Activated CD4-positive, CD25-positive, alpha-beta regulatory T cell treated with anti-CD3 and anti-CD28 coated beads, Interleukin-2, amount 50 U/mL, for 72 hours (primary cell): ENCODE results near the gene LARP4.
A peak's percentile ranks its signal among the peaks of the same experiment; 100 is the strongest.
"Not testable (repeated sequence)": the region's sequence is repeated elsewhere in the genome, so short reads cannot be mapped to it uniquely, and the experiment has no call there.

Experiments used
- DNase-seq: peaks from one replicate; pipeline ENCODE4 v3.0.0; 2021

The LARP4 gene

GRCh38 chr12:50483488-50483887 lies 82.8 kb downstream of the LARP4 start:
- no peak for DNase-seq

- DNase-seq = no peak
These were observed 88.1 kb downstream of the LARP4 start for GRCh38 chr12:50488801-50489200.

GRCh38 chr12:50498119-50498518 lies 97.4 kb downstream of the LARP4 start:
- not testable (repeated sequence) for DNase-seq

GRCh38 chr12:50504798-50505674 lies 104.4 kb downstream of the LARP4 start, which contains the start of gene DIP2B:
TSS of gene DIP2B (plus strand) at chr12:50504985. CDS start at chr12:50505141, 156 bp downstream.
- DNase-seq = peak; percentile 98

- no peak for DNase-seq
These were observed 105.2 kb downstream of the LARP4 start for GRCh38 chr12:50505675-50506530.

- no peak for DNase-seq
These were observed 106.2 kb downstream of the LARP4 start for GRCh38 chr12:50506753-50507473.

- DNase-seq = no peak
These were observed 106.8 kb downstream of the LARP4 start for GRCh38 chr12:50507474-50507838.

- DNase-seq = no peak
These were observed 107.2 kb downstream of the LARP4 start for GRCh38 chr12:50507930-50508329.

- no peak for DNase-seq
These were observed 107.7 kb downstream of the LARP4 start for GRCh38 chr12:50508414-50508813.

- DNase-seq = no peak
These were observed 108.4 kb downstream of the LARP4 start for GRCh38 chr12:50508970-50509663.

GRCh38 chr12:50514526-50515276 lies 114.0 kb downstream of the LARP4 start:
- DNase-seq = no peak

- no peak for DNase-seq
These were observed 114.9 kb downstream of the LARP4 start for GRCh38 chr12:50515587-50515986.

- DNase-seq = no peak
These were observed 116.8 kb downstream of the LARP4 start for GRCh38 chr12:50517421-50518048.

- no peak for DNase-seq
These were observed 117.4 kb downstream of the LARP4 start for GRCh38 chr12:50518090-50518489.

GRCh38 chr12:50519353-50519752 lies 118.7 kb downstream of the LARP4 start:
- no peak for DNase-seq

- DNase-seq = no peak
These were observed 119.9 kb downstream of the LARP4 start for GRCh38 chr12:50520416-50521207.

GRCh38 chr12:50521781-50522180 lies 121.1 kb downstream of the LARP4 start:
- DNase-seq = not testable (repeated sequence)

- no peak for DNase-seq
These were observed 123.1 kb downstream of the LARP4 start for GRCh38 chr12:50523772-50524171.

- DNase-seq = no peak
These were observed 123.9 kb downstream of the LARP4 start for GRCh38 chr12:50524621-50525020.

- no peak for DNase-seq
These were observed 124.7 kb downstream of the LARP4 start for GRCh38 chr12:50525422-50525821.
